Measurements from ENCODE around the gene LPP. TPM values are rescaled to one million over a fixed set of nuclear protein-coding genes. Genes with fewer than 3 reads are reported as not detected.

LPP gene
- total and polyA plus RNA-seq, 2 donors (not counting 1 experiment from before 2014, with no cell fraction given): 7.6 to 81.7 TPM

- Histone ChIP-seq H3K4me3 (ENCODE audit: control extremely low read depth in 1 of 5, extremely low read depth in 1 of 5, insufficient read depth in 1 of 5, low read depth in 2 of 5, low read length in 4 of 5) (no peak overlapping the region), H3K79me2 (ENCODE audit: control insufficient read depth, insufficient read depth, low read length) (no peaks in the 10 kb centered on the region), H3K4me2 (replicated peaks; ENCODE audit: low read depth, low read length, poor library complexity, severe bottlenecking) (no peak overlapping the region), H3K27me3 (replicated peaks in 1 of 4; ENCODE audit: control extremely low read depth in 1 of 4, control insufficient read depth in 3 of 4, insufficient read depth in 4 of 4, low read length in 3 of 4) (no peaks in the 10 kb centered on the region), H3K9me3 (ENCODE audit: control extremely low read depth in 1 of 3, control insufficient read depth in 2 of 3, insufficient read depth in 1 of 3, low read length in 2 of 3) (peaks cover 0 to 2% (median 0%) of the 10 kb centered on the region in 3 donors), H2AFZ (ENCODE audit: insufficient read depth, low read depth, low read length, poor library complexity, severe bottlenecking) (no peak overlapping the region), H3K27ac (ENCODE audit: low read length in 2 of 2) (no peak overlapping the region), H3K36me3 (replicated peaks in 1 of 2; ENCODE audit: control extremely low read depth in 1 of 2, control insufficient read depth in 1 of 2, extremely low read depth in 1 of 2, insufficient read depth in 2 of 2, low read length in 1 of 2) (no peaks in the 10 kb centered on the region), H4K20me1 (ENCODE audit: control insufficient read depth, insufficient read depth, low read length, poor library complexity, severe bottlenecking) (no peaks in the 10 kb centered on the region), H3K4me1 (ENCODE audit: control insufficient read depth in 2 of 2, insufficient read depth in 2 of 2, low read length in 2 of 2) (no peaks in the 10 kb centered on the region), H3K9ac (ENCODE audit: low read length) (no peak overlapping the region)
- Mint-ChIP-seq H3K9me3 (ENCODE audit: insufficient read depth) (no peaks in the 10 kb centered on the region), H3K4me3 (no peak overlapping the region), H3K27me3 (no peaks in the 10 kb centered on the region), H3K27ac (no peak overlapping the region), H3K4me1 (no peaks in the 10 kb centered on the region)
- no peak for ATAC-seq (ENCODE audit: low read depth)
- no peak for DNase-seq
- 100% methylated on average over 2 of the region's 3 CpGs for WGBS (ENCODE audit: insufficient coverage)
- ChIA-PET POLR2A (no interaction called here), CTCF (interaction anchor here (0.7 kb wide), 1 partner anchor 1171 kb away, joined by 3 read pairs; no protein-coding TSS in a partner anchor)
- TF ChIP-seq EZH2 (IDR thresholded peaks at IDR 0.05; ENCODE audit: borderline replicate concordance, insufficient read depth, low read depth, low read length, poor library complexity, severe bottlenecking) (no peak), CTCF (IDR thresholded peaks at IDR 0.05) (no peak)
- intact Hi-C loops (cut with micrococcal nuclease): no loop called here
Measured at GRCh38 chr3:188845514-188845913, 691.6 kb downstream of the LPP start.

GRCh38 chr3:188848947-188849346 is 695.0 kb downstream of the LPP start:
- POLR2A ChIA-PET: no interaction called here
- no peaks in the 10 kb centered on the region for H3K4me1 Mint-ChIP-seq
- CTCF ChIA-PET: no interaction called here
- Histone ChIP-seq H3K9ac (ENCODE audit: low read length) (no peak overlapping the region), H3K4me3 (ENCODE audit: control extremely low read depth in 1 of 5, extremely low read depth in 1 of 5, insufficient read depth in 1 of 5, low read depth in 2 of 5, low read length in 4 of 5) (no peak overlapping the region), H3K4me1 (ENCODE audit: control insufficient read depth in 2 of 2, insufficient read depth in 2 of 2, low read length in 2 of 2) (no peaks in the 10 kb centered on the region), H3K36me3 (replicated peaks in 1 of 2; ENCODE audit: control extremely low read depth in 1 of 2, control insufficient read depth in 1 of 2, extremely low read depth in 1 of 2, insufficient read depth in 2 of 2, low read length in 1 of 2) (peaks cover 0 to under 1% of the 10 kb centered on the region in 2 experiments), H3K27me3 (replicated peaks in 1 of 4; ENCODE audit: control extremely low read depth in 1 of 4, control insufficient read depth in 3 of 4, insufficient read depth in 4 of 4, low read length in 3 of 4) (no peaks in the 10 kb centered on the region), H2AFZ (ENCODE audit: insufficient read depth, low read depth, low read length, poor library complexity, severe bottlenecking) (no peak overlapping the region), H3K27ac (ENCODE audit: low read length in 2 of 2) (no peak overlapping the region), H4K20me1 (ENCODE audit: control insufficient read depth, insufficient read depth, low read length, poor library complexity, severe bottlenecking) (no peaks in the 10 kb centered on the region), H3K79me2 (ENCODE audit: control insufficient read depth, insufficient read depth, low read length) (no peaks in the 10 kb centered on the region), H3K4me2 (replicated peaks; ENCODE audit: low read depth, low read length, poor library complexity, severe bottlenecking) (no peak overlapping the region), H3K9me3 (ENCODE audit: control extremely low read depth in 1 of 3, control insufficient read depth in 2 of 3, insufficient read depth in 1 of 3, low read length in 2 of 3) (peaks cover 0 to 3% (median 0%) of the 10 kb centered on the region in 3 donors)
- intact Hi-C loops (cut with micrococcal nuclease): no loop called here
- no peaks in the 10 kb centered on the region for H3K27me3 Mint-ChIP-seq
- no peak overlapping the region for H3K4me3 Mint-ChIP-seq
- DNase-seq (no peak), ATAC-seq (ENCODE audit: low read depth) (no peak)
- no peak for TF ChIP-seq CTCF (IDR thresholded peaks at IDR 0.05)
- no peak for TF ChIP-seq EZH2 (IDR thresholded peaks at IDR 0.05; ENCODE audit: borderline replicate concordance, insufficient read depth, low read depth, low read length, poor library complexity, severe bottlenecking)
- H3K27ac Mint-ChIP-seq: no peak overlapping the region
- H3K9me3 Mint-ChIP-seq (ENCODE audit: insufficient read depth): no peaks in the 10 kb centered on the region
- WGBS (ENCODE audit: insufficient coverage): 73% methylated on average over 3 of the region's 8 CpGs
